Lung (tissue), 12 donors: ENCODE measurements around the gene L3MBTL3. TPM values are rescaled to one million over a fixed set of nuclear protein-coding genes. Genes with fewer than 3 reads are reported as not detected.
"Not testable (repeated sequence)": the region's sequence is repeated elsewhere in the genome, so short reads cannot be mapped to it uniquely, and the experiment has no call there.

Experiments
- ATAC-seq: fragments of 200-7000 bp; cut with Tn5 transposase; one replicate; pipeline ENCODE4 v1.9.1; 2020; ENCODE audit warnings: moderate number of reproducible peaks; ENCODE audit not compliant: insufficient read depth, low FRiP score
- DNase-seq, 3 donors: peaks; one replicate each; pipeline ENCODE4 v3.0.0-alpha.2; 2013 to 2017
- H3K27ac ChIP-seq, 2 donors: one replicate each; pipeline ENCODE4 v1.5.1; 2013; ENCODE audit warnings: mild to moderate bottlenecking in 2 of 2, moderate library complexity in 2 of 2, control low read depth in 1 of 2, inconsistent platforms in 1 of 2, low read depth in 1 of 2, low read length in 1 of 2
- H3K27me3 ChIP-seq, 3 donors: one replicate each; pipeline ENCODE4 v1.5.1; 2013; ENCODE audit warnings: low read length in 2 of 3; ENCODE audit not compliant: control insufficient read depth in 3 of 3, insufficient read depth in 3 of 3
- H3K36me3 ChIP-seq, 4 donors: one replicate each; pipeline ENCODE4 v1.5.1; 2013; ENCODE audit warnings: low read length in 4 of 4, mild to moderate bottlenecking in 1 of 4, moderate library complexity in 1 of 4; ENCODE audit not compliant: control insufficient read depth in 4 of 4, insufficient read depth in 4 of 4
- H3K4me1 ChIP-seq, 5 donors: one replicate each; pipeline ENCODE4 v1.5.1; 2013; ENCODE audit warnings: low read length in 5 of 5, mild to moderate bottlenecking in 2 of 5, moderate library complexity in 1 of 5; ENCODE audit not compliant: control insufficient read depth in 5 of 5, insufficient read depth in 5 of 5
- H3K4me3 ChIP-seq: one replicate; pipeline ENCODE4 v1.5.1; 2013; ENCODE audit warnings: mild to moderate bottlenecking, control low read depth, moderate library complexity
- H3K9ac ChIP-seq, 2 donors: one replicate each; pipeline ENCODE4 v1.5.1; 2013; ENCODE audit warnings: low read length in 2 of 2, control low read depth in 1 of 2; ENCODE audit not compliant: insufficient read depth in 1 of 2
- H3K9me3 ChIP-seq, 4 donors: one replicate each; pipeline ENCODE4 v1.5.1; 2013; ENCODE audit warnings: low read length in 3 of 4, mild to moderate bottlenecking in 1 of 4, moderate library complexity in 1 of 4; ENCODE audit not compliant: control insufficient read depth in 4 of 4, insufficient read depth in 3 of 4
- CTCF ChIP-seq: IDR thresholded peaks from 2 replicates; pipeline ENCODE4 v1.5.1; 2012; ENCODE audit warnings: mild to moderate bottlenecking; ENCODE audit errors: control extremely low read depth, extremely low read depth
- whole genome bisulfite sequencing, 2 donors: extraction: QIAGEN DNeasy Blood & Tissue Kit; methylation state at CpG; one replicate each; pipeline ENCODE4 v1.1.7; 2013; 5-methylcytosine and 5-hydroxymethylcytosine counted together
- polyA plus RNA-seq, 2 donors: library from polyadenylated mRNA; stranded (reverse); fragments of 200-250 nt; gene quantifications; one replicate each; pipeline ENCODE4 v1.2.1, GENCODE V29; 2013
- total RNA-seq, 2 donors: library from RNA; depleted of rRNA in 1 of 2; stranded (reverse); fragments of >200 nt in 1 of 2; gene quantifications; one replicate each; pipeline ENCODE4 v1.2.1, GENCODE V29; 2014 to 2021
- donor health status: control.
- donor health status: control.
- donor health status: Bipolar disorder and iron deficiency.
- donor health status: healthy.
- donor health status: DM: yes; HTN: yes; CAD: no.

The L3MBTL3 gene
- total and polyA plus RNA-seq, 4 donors: 2.0 to 15.9 (median 3.7) TPM

DNA sequence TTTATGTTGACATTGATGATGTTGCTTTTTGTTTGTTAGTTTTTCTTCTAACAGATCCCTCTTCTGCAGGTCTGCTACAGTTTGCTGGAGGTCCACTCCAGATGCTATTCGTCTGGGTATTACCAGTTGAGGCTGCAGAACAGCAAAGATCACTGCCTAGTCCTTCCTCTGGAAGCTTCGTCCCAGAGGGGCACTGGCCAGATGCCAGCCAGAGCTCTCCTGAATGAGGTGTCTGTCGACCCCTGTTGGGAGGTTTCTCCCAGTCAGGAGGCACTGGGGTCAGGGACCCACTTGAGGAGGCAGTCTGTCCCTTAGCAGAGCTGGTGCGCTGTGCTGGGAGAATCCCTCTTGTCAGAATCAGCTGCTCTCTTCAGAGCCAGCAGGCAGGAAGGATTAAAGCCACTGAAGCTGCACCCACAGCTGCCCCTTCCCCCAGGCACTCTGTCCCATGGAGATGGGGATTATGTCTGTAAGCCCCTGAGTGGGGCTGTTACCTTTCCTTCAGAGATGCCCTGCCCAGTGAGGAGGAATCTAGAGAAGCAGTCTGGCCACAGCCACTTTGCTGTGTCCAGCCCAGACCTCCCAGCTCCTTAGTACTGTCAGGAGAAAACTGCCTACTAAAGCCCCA is 155.1 kb downstream of the L3MBTL3 start:
- not testable (repeated sequence) for DNase-seq, H3K36me3 ChIP-seq, H3K9ac ChIP-seq, H3K4me1 ChIP-seq, H3K9me3 ChIP-seq, H3K27me3 ChIP-seq, H3K27ac ChIP-seq, H3K4me3 ChIP-seq, ATAC-seq
- WGBS, 2 donors: 71 to 91% methylated on average over 4 of the region's 4 CpGs

GRCh38 chr6:130176378-130176777 is 158.0 kb downstream of the L3MBTL3 start:
- ATAC-seq: no peak

DNA sequence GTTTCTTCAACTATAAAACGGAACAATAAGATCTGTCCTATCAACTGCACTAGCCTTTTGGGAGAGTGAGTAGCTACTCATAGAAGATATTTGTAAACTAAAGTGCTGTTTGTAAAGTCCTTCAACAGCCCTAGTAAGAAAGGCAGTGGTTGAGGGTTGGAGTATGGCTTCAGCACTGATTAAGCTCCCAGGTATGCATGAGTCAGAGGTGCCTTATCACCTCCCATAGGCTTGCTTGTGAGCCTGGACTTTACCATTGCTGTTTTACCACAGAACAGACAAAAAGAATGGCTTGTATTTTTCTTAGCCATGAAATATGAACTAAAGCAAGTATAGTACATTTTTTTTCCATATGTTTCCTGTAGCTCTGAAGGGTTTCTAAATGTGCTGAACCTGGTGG is 160.3 kb downstream of the L3MBTL3 start:
- Histone ChIP-seq H3K4me1 (no peaks in the 10 kb centered on the region), H3K9ac (no peak overlapping the region), H3K27ac (no peak overlapping the region), H3K36me3 (no peaks in the 10 kb centered on the region), H3K27me3 (no peaks in the 10 kb centered on the region), H3K4me3 (no peak overlapping the region), H3K9me3 (peaks cover 0 to 4% (median 0%) of the 10 kb centered on the region in 4 donors)
- TF ChIP-seq CTCF: no peak
- ATAC-seq: peak; percentile 53
- no peak for DNase-seq
- WGBS, 2 donors: 80 to 88% methylated on average over 1 of the region's 1 CpG

More at GRCh38 chr6:130176378-130176777, 158.0 kb downstream of the L3MBTL3 start:
- no peaks in the 10 kb centered on the region for H3K4me1 ChIP-seq
- H3K9me3 ChIP-seq: peaks cover 0 to 6% (median 0%) of the 10 kb centered on the region in 4 donors
- no peak for DNase-seq
- no peak overlapping the region for H3K9ac ChIP-seq
- H3K36me3 ChIP-seq: no peaks in the 10 kb centered on the region
- no peaks in the 10 kb centered on the region for H3K27me3 ChIP-seq
- no peak overlapping the region for H3K4me3 ChIP-seq
- 86 to 87% methylated on average over 1 of the region's 1 CpG for WGBS, 2 donors
- H3K27ac ChIP-seq: no peak overlapping the region
- TF ChIP-seq CTCF: no peak

GRCh38 chr6:130182466-130182865 is 164.1 kb downstream of the L3MBTL3 start:
- no peaks in the 10 kb centered on the region for H3K9me3 ChIP-seq
- no peaks in the 10 kb centered on the region for H3K4me1 ChIP-seq
- DNase-seq (no peak), ATAC-seq (no peak)
- H3K27ac ChIP-seq: no peak overlapping the region
- H3K9ac ChIP-seq: no peak overlapping the region
- no peak for TF ChIP-seq CTCF
- H3K27me3 ChIP-seq: no peaks in the 10 kb centered on the region
- no peak overlapping the region for H3K4me3 ChIP-seq
- H3K36me3 ChIP-seq: no peaks in the 10 kb centered on the region
